ENCODE data around the gene DPYSL3. TPM values are rescaled to one million over a fixed set of nuclear protein-coding genes. Genes with fewer than 3 reads are reported as not detected.

The DPYSL3 gene
- total and polyA plus RNA-seq, 4 donors: 0.35 to 3.6 (median 1.7) TPM

- DNase-seq (ENCODE audit: low spot score): no peak
- H3K4me3 ChIP-seq (ENCODE audit: low read depth in 1 of 3, low read length in 3 of 3): no peak overlapping the region
- H3K27ac ChIP-seq (ENCODE audit: low read depth in 1 of 2, low read length in 2 of 2): no peak overlapping the region
- no peaks in the 10 kb centered on the region for H3K4me1 ChIP-seq (ENCODE audit: control insufficient read depth in 4 of 4, insufficient read depth in 4 of 4, low read length in 3 of 4)
- no peaks in the 10 kb centered on the region for H3K27me3 ChIP-seq (ENCODE audit: control insufficient read depth in 4 of 4, insufficient read depth in 4 of 4, low read length in 3 of 4)
- no peaks in the 10 kb centered on the region for H3K36me3 ChIP-seq (ENCODE audit: control insufficient read depth in 4 of 4, insufficient read depth in 3 of 4, low read depth in 1 of 4, low read length in 3 of 4)
- no peak overlapping the region for H3K9ac ChIP-seq (ENCODE audit: low read depth in 1 of 2, low read length in 2 of 2)
- H3K9me3 ChIP-seq (ENCODE audit: control insufficient read depth in 4 of 4, low read length in 3 of 4): peaks cover 0 to 2% (median 0%) of the 10 kb centered on the region in 4 donors
- no peak for TF ChIP-seq REST (IDR thresholded peaks at IDR 0.05)
- no peak for TF ChIP-seq HNF4A (conservative IDR thresholded peaks at IDR 0.05)
- no peak for TF ChIP-seq NR2F2 (IDR thresholded peaks at IDR 0.05)
- TF ChIP-seq EGR1 (IDR thresholded peaks at IDR 0.05; ENCODE audit: low read depth in 2 of 2): no peak
- TF ChIP-seq CTCF (IDR thresholded peaks at IDR 0.05; ENCODE audit: low read depth, low read length, missing input control): no peak
- TF ChIP-seq SP1 (IDR thresholded peaks at IDR 0.05): no peak
- no peak for TF ChIP-seq RAD21 (IDR thresholded peaks at IDR 0.05)
- no peak for TF ChIP-seq FOXA1 (IDR thresholded peaks at IDR 0.05)
- no peak for TF ChIP-seq RXRA (IDR thresholded peaks at IDR 0.05)
- TF ChIP-seq HNF4G (IDR thresholded peaks at IDR 0.05): no peak
- TF ChIP-seq ATF3 (IDR thresholded peaks at IDR 0.05): no peak
Measured at GRCh38 chr5:147341345-147341744, 168.5 kb downstream of the DPYSL3 start.

- Histone ChIP-seq H3K4me1 (ENCODE audit: control insufficient read depth in 4 of 4, insufficient read depth in 4 of 4, low read length in 3 of 4) (no peaks in the 10 kb centered on the region), H3K27me3 (ENCODE audit: control insufficient read depth in 4 of 4, insufficient read depth in 4 of 4, low read length in 3 of 4) (no peaks in the 10 kb centered on the region), H3K36me3 (ENCODE audit: control insufficient read depth in 4 of 4, insufficient read depth in 3 of 4, low read depth in 1 of 4, low read length in 3 of 4) (no peaks in the 10 kb centered on the region), H3K27ac (ENCODE audit: low read depth in 1 of 2, low read length in 2 of 2) (no peak overlapping the region), H3K9ac (ENCODE audit: low read depth in 1 of 2, low read length in 2 of 2) (no peak overlapping the region), H3K9me3 (ENCODE audit: control insufficient read depth in 4 of 4, low read length in 3 of 4) (peaks cover 0 to 2% (median 0%) of the 10 kb centered on the region in 4 donors), H3K4me3 (ENCODE audit: low read depth in 1 of 3, low read length in 3 of 3) (no peak overlapping the region)
- WGBS: 94% methylated on average over 1 of the region's 1 CpG
- no peak for DNase-seq (ENCODE audit: low spot score)
- TF ChIP-seq JUND (IDR thresholded peaks at IDR 0.05) (no peak), RAD21 (IDR thresholded peaks at IDR 0.05) (no peak), NR2F2 (IDR thresholded peaks at IDR 0.05) (no peak), ATF3 (IDR thresholded peaks at IDR 0.05) (no peak), FOXA2 (IDR thresholded peaks at IDR 0.05) (no peak), MAX (IDR thresholded peaks at IDR 0.05) (no peak), FOXA1 (IDR thresholded peaks at IDR 0.05) (no peak), GABPA (IDR thresholded peaks at IDR 0.05 in 1 of 2, conservative IDR thresholded peaks at IDR 0.05 in 1 of 2) (no peak), HNF4A (conservative IDR thresholded peaks at IDR 0.05) (no peak), EGR1 (IDR thresholded peaks at IDR 0.05; ENCODE audit: low read depth in 2 of 2) (no peak), YY1 (IDR thresholded peaks at IDR 0.05) (no peak), REST (IDR thresholded peaks at IDR 0.05) (no peak), HNF4G (IDR thresholded peaks at IDR 0.05) (no peak), RXRA (IDR thresholded peaks at IDR 0.05) (no peak), SP1 (IDR thresholded peaks at IDR 0.05) (no peak), TAF1 (conservative IDR thresholded peaks at IDR 0.05) (no peak)
- TF ChIP-seq, protein P1, sequence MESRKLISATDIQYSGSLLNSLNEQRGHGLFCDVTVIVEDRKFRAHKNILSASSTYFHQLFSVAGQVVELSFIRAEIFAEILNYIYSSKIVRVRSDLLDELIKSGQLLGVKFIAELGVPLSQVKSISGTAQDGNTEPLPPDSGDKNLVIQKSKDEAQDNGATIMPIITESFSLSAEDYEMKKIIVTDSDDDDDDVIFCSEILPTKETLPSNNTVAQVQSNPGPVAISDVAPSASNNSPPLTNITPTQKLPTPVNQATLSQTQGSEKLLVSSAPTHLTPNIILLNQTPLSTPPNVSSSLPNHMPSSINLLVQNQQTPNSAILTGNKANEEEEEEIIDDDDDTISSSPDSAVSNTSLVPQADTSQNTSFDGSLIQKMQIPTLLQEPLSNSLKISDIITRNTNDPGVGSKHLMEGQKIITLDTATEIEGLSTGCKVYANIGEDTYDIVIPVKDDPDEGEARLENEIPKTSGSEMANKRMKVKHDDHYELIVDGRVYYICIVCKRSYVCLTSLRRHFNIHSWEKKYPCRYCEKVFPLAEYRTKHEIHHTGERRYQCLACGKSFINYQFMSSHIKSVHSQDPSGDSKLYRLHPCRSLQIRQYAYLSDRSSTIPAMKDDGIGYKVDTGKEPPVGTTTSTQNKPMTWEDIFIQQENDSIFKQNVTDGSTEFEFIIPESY (IDR thresholded peaks at IDR 0.05): no peak
Measured at GRCh38 chr5:147340941-147341340, 168.9 kb downstream of the DPYSL3 start.

All from liver (tissue), 9 donors.